ENCODE data around the gene KRTAP10-7. TPM values are rescaled to one million over a fixed set of nuclear protein-coding genes. Genes with fewer than 3 reads are reported as not detected.
"Not testable (repeated sequence)": the region's sequence is repeated elsewhere in the genome, so short reads cannot be mapped to it uniquely, and the experiment has no call there.

KRTAP10-7 gene
- not detected for polyA plus RNA-seq (ENCODE audit: insufficient read length in 4 of 4)

- DNase-seq (ENCODE audit: low read depth in 4 of 4, low spot score in 2 of 4), result not testable (repeated sequence)
Measured at GRCh38 chr21:44600118-44600978, at the start of gene KRTAP10-7. Gene KRTAP10-7, plus strand, starts transcription at chr21:44600597. Its CDS starts 25 bp downstream, at chr21:44600622.

GRCh38 chr21:44550807-44551206, 49.6 kb upstream of the KRTAP10-7 start:
- no peak for DNase-seq (ENCODE audit: low read depth in 4 of 4, low spot score in 2 of 4)

- no peak for DNase-seq (ENCODE audit: low read depth in 4 of 4, low spot score in 2 of 4)
Measured at GRCh38 chr21:44551340-44551961, 48.9 kb upstream of the KRTAP10-7 start, which contains the start of gene KRTAP10-2. Gene KRTAP10-2, minus strand, starts transcription at chr21:44551505. Its CDS starts 47 bp downstream, at chr21:44551458.

- no peak for DNase-seq (ENCODE audit: low read depth in 4 of 4, low spot score in 2 of 4)
Measured at GRCh38 chr21:44552136-44552535, 48.3 kb upstream of the KRTAP10-7 start.

GRCh38 chr21:44552681-44553080, 47.7 kb upstream of the KRTAP10-7 start:
- no peak for DNase-seq (ENCODE audit: low read depth in 4 of 4, low spot score in 2 of 4)

- no peak for DNase-seq (ENCODE audit: low read depth in 4 of 4, low spot score in 2 of 4)
Measured at GRCh38 chr21:44555200-44555875, 45.1 kb upstream of the KRTAP10-7 start.

- DNase-seq (ENCODE audit: low read depth in 4 of 4, low spot score in 2 of 4), result no peak
Measured at GRCh38 chr21:44556879-44557278, 43.5 kb upstream of the KRTAP10-7 start.

GRCh38 chr21:44557491-44558328, 42.7 kb upstream of the KRTAP10-7 start:
- no peak for DNase-seq (ENCODE audit: low read depth in 4 of 4, low spot score in 2 of 4)

- not testable (repeated sequence) for DNase-seq (ENCODE audit: low read depth in 4 of 4, low spot score in 2 of 4)
Measured at GRCh38 chr21:44558329-44558675, 42.1 kb upstream of the KRTAP10-7 start.

GRCh38 chr21:44558695-44559094, 41.7 kb upstream of the KRTAP10-7 start, which contains the start of gene KRTAP10-3:
Gene KRTAP10-3, minus strand, starts transcription at chr21:44558795. Its CDS starts 80 bp downstream, at chr21:44558715.
- DNase-seq (ENCODE audit: low read depth in 4 of 4, low spot score in 2 of 4), result no peak

- no peak for DNase-seq (ENCODE audit: low read depth in 4 of 4, low spot score in 2 of 4)
Measured at GRCh38 chr21:44564099-44564498, 36.3 kb upstream of the KRTAP10-7 start.

GRCh38 chr21:44564886-44565598, 35.4 kb upstream of the KRTAP10-7 start:
- no peak for DNase-seq (ENCODE audit: low read depth in 4 of 4, low spot score in 2 of 4)

GRCh38 chr21:44566403-44566802, 34.0 kb upstream of the KRTAP10-7 start:
- DNase-seq (ENCODE audit: low read depth in 4 of 4, low spot score in 2 of 4), result no peak

- DNase-seq (ENCODE audit: low read depth in 4 of 4, low spot score in 2 of 4), result no peak
Measured at GRCh38 chr21:44567481-44568171, 32.8 kb upstream of the KRTAP10-7 start.

GRCh38 chr21:44568261-44568660, 32.1 kb upstream of the KRTAP10-7 start:
- DNase-seq (ENCODE audit: low read depth in 4 of 4, low spot score in 2 of 4), result no peak

- no peak for DNase-seq (ENCODE audit: low read depth in 4 of 4, low spot score in 2 of 4)
Measured at GRCh38 chr21:44568667-44569556, 31.5 kb upstream of the KRTAP10-7 start.

GRCh38 chr21:44569861-44570517, 30.4 kb upstream of the KRTAP10-7 start:
- DNase-seq (ENCODE audit: low read depth in 4 of 4, low spot score in 2 of 4), result no peak

Measured in left renal cortex interstitium (tissue), 4 donors.